Measurements from ENCODE around the gene SOAT2.
A peak's percentile ranks its signal among the peaks of the same experiment; 100 is the strongest.

The SOAT2 gene

GRCh38 chr12:53169644-53170043 is 66.4 kb downstream of the SOAT2 start:
- ATAC-seq (no peak), DNase-seq (ENCODE audit: low spot score in 2 of 2) (no peak)
- Mint-ChIP-seq H3K9me3 (no peaks in the 10 kb centered on the region), H3K4me3 (no peak overlapping the region), H3K4me1 (peaks cover 6% of the 10 kb centered on the region), H3K27ac (no peak overlapping the region), H3K36me3 (peaks cover 5% of the 10 kb centered on the region)

- ATAC-seq (no peak), DNase-seq (ENCODE audit: low spot score in 2 of 2) (no peak)
- H3K36me3 Mint-ChIP-seq: peaks cover 5% of the 10 kb centered on the region
- H3K4me3 Mint-ChIP-seq: no peak overlapping the region
- peaks cover 6% of the 10 kb centered on the region for H3K4me1 Mint-ChIP-seq
- H3K9me3 Mint-ChIP-seq: no peaks in the 10 kb centered on the region
- H3K27ac Mint-ChIP-seq: no peak overlapping the region
Observed at GRCh38 chr12:53170215-53170614, 66.9 kb downstream of the SOAT2 start.

DNA sequence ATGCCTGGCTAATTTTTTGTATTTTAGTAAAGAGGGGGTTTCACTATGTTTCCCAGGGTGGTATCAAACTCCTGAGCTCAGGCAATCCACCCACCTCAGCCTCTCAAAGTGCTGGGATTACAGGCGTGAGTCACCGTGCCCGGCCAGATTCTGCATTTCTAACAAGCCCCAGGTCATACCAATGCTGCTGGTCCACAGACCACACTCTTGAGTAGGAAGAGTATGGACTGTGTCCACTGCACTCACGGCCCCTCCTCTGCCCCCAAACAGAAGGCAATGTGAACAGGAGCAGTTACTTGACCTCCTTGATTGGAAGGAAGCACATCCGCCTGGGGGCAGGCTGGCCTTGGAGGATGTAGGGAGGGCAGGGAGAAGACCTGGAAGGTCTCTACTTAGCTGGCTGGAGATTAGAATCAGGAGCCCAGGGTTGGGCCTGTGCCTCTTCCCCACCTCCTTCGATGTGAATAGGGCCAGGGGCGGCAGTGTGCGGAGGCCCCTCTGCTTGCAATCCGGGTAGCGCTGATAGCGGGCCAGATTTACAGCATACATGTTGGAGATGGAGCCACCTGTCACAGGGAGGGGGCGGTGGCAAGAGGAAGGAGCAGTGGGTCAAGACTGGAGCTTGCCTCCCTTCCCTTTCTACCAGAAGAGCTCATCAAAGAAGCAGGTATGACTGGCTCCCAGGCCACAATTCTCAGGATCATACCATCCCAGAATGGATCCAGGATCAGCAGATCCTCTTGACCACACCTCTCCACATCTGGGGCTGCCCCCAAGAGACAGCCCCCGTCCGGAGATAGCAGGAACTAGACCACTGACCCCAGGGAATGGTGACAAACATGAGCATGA is 67.8 kb downstream of the SOAT2 start:
- DNase-seq (ENCODE audit: low spot score in 2 of 2): no peak
- Mint-ChIP-seq H3K36me3 (peaks cover 5% of the 10 kb centered on the region), H3K9me3 (no peaks in the 10 kb centered on the region), H3K4me3 (no peak overlapping the region), H3K27ac (peak overlapping the region; percentile 16), H3K4me1 (peaks cover 6% of the 10 kb centered on the region)
- ATAC-seq: no peak

DNA sequence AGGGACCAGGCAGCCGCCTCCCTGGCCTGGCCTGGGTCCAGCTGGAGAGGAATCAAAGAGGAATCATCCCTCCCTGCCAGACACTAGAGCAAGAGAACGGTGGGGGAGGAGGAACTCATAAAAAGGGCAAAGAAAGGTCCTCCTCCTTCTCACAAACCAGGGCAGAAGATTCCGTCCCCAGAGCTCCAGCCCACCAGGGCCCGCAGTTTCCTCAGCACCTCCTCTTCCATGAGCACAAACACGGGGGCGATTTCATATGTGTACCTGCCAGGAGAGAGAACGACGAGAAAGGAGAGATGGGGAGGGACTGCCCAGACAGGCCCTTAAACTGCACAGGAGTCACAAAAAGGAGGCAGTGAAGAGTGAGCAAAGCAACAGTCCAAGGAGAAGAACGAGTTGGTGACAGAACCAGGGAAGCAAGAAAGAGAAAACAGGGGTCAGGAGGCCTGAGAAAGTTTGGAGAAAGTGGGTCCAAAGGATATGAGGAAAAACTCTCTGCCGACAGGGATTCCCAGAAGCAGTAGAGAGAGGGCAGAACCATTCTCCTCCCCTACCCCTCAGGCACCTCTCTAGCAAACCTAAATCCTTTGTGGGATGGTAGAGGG is 68.5 kb downstream of the SOAT2 start:
- no peak for ATAC-seq
- Mint-ChIP-seq H3K4me1 (peaks cover 6% of the 10 kb centered on the region), H3K9me3 (no peaks in the 10 kb centered on the region), H3K4me3 (no peak overlapping the region), H3K27ac (peak overlapping the region; percentile 16), H3K36me3 (peaks cover 5% of the 10 kb centered on the region)
- DNase-seq (ENCODE audit: low spot score in 2 of 2): no peak

- Mint-ChIP-seq H3K9me3 (no peaks in the 10 kb centered on the region), H3K27ac (peak overlapping the region; percentile 83), H3K4me1 (peaks cover 6% of the 10 kb centered on the region), H3K36me3 (peaks cover 5% of the 10 kb centered on the region), H3K4me3 (no peak overlapping the region)
- DNase-seq (ENCODE audit: low spot score in 2 of 2) (no peak), ATAC-seq (no peak)
Observed at GRCh38 chr12:53172352-53172751, 69.1 kb downstream of the SOAT2 start.

- no peak for DNase-seq (ENCODE audit: low spot score in 2 of 2)
- ATAC-seq: no peak
- peaks cover 5% of the 10 kb centered on the region for H3K36me3 Mint-ChIP-seq
- peak overlapping the region; percentile 83 for H3K27ac Mint-ChIP-seq
- no peak overlapping the region for H3K4me3 Mint-ChIP-seq
- H3K4me1 Mint-ChIP-seq: peaks cover 6% of the 10 kb centered on the region
- H3K9me3 Mint-ChIP-seq: no peaks in the 10 kb centered on the region
Observed at GRCh38 chr12:53173085-53173715, 69.9 kb downstream of the SOAT2 start.
